ENCODE measurements around the gene CYP2R1.
A peak's percentile ranks its signal among the peaks of the same experiment; 100 is the strongest.
"Not testable (repeated sequence)": the region's sequence is repeated elsewhere in the genome, so short reads cannot be mapped to it uniquely, and the experiment has no call there.

Gene CYP2R1

GRCh38 chr11:14894657-14895598 is 2.9 kb upstream of the CYP2R1 start:
- peak; percentile 71 for DNase-seq (ENCODE audit: low read depth)
- TF ChIP-seq, protein P1, sequence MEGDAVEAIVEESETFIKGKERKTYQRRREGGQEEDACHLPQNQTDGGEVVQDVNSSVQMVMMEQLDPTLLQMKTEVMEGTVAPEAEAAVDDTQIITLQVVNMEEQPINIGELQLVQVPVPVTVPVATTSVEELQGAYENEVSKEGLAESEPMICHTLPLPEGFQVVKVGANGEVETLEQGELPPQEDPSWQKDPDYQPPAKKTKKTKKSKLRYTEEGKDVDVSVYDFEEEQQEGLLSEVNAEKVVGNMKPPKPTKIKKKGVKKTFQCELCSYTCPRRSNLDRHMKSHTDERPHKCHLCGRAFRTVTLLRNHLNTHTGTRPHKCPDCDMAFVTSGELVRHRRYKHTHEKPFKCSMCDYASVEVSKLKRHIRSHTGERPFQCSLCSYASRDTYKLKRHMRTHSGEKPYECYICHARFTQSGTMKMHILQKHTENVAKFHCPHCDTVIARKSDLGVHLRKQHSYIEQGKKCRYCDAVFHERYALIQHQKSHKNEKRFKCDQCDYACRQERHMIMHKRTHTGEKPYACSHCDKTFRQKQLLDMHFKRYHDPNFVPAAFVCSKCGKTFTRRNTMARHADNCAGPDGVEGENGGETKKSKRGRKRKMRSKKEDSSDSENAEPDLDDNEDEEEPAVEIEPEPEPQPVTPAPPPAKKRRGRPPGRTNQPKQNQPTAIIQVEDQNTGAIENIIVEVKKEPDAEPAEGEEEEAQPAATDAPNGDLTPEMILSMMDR (conservative IDR thresholded peaks at IDR 0.05; ENCODE audit: control insufficient read depth, insufficient read depth, low read depth, low read length), result no peak
- H3K4me3 ChIP-seq (ENCODE audit: control insufficient read depth, low read depth, low read length), result no peak overlapping the region

GRCh38 chr11:14892577-14892976 is 546 bp upstream of the CYP2R1 start:
- peak overlapping the region; percentile 82 for H3K4me3 ChIP-seq (ENCODE audit: control insufficient read depth, low read depth, low read length)
- no peak for DNase-seq (ENCODE audit: low read depth)
- TF ChIP-seq, protein P1 (conservative IDR thresholded peaks at IDR 0.05; ENCODE audit: control insufficient read depth, insufficient read depth, low read depth, low read length), result no peak

DNA sequence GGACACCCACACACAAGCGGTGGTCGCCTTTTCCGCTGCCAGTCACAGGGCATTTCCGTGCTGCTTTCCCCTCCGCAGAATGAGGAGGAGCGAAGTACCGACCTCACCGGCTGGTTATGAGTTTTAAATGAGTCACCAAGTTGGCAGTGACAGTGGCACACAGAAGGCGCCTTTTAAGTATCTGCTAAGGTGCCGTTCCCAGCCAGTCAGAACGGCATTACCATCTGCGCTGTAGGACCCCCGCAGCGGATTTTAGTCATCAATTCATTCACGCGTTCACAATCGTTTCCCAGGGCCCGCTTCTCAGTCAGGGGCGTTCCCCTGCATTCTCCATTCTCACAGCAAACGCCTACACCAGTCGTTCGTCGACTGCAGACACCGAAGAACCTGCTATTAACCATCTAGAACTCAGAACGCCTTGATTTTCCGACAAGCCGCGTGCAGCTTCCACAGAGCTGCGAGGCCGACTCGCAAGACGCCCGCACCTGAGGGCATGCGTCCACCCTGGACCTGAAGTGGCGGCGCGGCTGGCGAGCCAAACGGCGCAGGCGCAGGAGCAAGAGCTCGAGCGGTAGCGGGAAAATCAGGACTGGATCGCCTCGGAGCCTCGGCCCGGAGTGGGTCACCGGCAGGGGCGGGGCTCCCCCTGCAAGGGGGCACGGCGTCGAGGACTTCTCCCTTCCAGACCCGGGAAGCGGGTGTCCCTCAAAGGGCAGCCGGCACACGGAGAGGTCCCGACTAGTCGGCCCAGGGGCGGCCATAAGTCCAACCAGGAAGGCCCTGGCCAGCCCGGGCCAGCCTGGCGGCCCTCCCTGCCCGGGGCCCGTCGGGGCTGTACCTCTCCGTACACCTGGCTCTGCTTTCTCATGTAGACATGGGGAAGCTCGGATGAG is 642 bp downstream of the CYP2R1 start:
- TF ChIP-seq, protein P1 (conservative IDR thresholded peaks at IDR 0.05; ENCODE audit: control insufficient read depth, insufficient read depth, low read depth, low read length), result no peak
- DNase-seq (ENCODE audit: low read depth), result peak; percentile 81
- H3K4me3 ChIP-seq (ENCODE audit: control insufficient read depth, low read depth, low read length), result peak overlapping the region; percentile 82

DNA sequence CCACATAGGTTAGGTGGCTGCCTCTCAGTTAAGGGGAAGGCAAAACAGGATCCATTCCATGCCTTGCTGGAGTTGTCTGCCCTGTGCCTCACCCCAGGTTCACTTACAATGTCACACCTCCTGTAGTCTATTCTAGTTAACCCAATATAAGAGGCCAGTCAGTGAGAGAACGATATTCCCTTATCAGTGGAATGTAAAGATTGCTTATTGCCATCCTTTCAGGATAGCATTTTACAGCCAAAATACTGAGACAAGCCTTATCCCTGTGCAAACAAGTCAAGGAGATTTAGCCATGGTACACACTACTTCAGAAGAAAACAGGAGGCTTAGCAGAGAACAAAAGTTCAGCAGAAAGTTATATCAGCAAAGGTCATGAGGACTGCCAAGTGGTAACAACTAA is 5.5 kb downstream of the CYP2R1 start:
- DNase-seq (ENCODE audit: low read depth), result no peak
- TF ChIP-seq, protein P1 (conservative IDR thresholded peaks at IDR 0.05; ENCODE audit: control insufficient read depth, insufficient read depth, low read depth, low read length), result no peak
- H3K4me3 ChIP-seq (ENCODE audit: control insufficient read depth, low read depth, low read length), result no peak overlapping the region

DNA sequence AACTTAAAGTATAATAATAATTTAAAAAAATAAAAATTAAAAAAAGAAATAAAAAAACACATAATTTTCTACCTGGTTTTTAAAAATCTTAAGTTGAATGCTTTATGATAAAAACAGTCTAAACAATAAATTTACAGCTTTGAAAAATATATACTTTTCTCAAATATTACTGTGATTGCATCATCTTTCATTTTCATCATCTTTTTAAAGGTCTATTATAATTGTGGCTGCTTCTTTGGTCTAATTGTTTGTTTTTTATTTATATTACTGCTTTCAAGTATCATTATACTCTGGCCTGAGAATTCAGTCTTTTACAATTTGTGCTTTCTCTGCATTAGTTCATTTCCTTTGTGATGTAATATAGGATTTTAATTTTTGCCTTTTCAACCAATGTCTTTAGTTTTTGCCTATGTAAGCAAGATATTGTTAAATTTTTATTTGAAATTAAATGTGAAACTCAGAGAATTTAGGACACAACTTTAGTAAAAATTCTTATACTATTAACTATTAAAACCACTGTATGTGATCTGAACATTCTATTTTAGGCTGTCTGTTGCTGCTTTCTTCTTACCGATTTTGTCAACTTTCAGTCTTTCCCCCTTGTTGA is 7.3 kb downstream of the CYP2R1 start:
- TF ChIP-seq, protein P1 (conservative IDR thresholded peaks at IDR 0.05; ENCODE audit: control insufficient read depth, insufficient read depth, low read depth, low read length), result no peak
- no peak for DNase-seq (ENCODE audit: low read depth)
- no peak overlapping the region for H3K4me3 ChIP-seq (ENCODE audit: control insufficient read depth, low read depth, low read length)

DNA sequence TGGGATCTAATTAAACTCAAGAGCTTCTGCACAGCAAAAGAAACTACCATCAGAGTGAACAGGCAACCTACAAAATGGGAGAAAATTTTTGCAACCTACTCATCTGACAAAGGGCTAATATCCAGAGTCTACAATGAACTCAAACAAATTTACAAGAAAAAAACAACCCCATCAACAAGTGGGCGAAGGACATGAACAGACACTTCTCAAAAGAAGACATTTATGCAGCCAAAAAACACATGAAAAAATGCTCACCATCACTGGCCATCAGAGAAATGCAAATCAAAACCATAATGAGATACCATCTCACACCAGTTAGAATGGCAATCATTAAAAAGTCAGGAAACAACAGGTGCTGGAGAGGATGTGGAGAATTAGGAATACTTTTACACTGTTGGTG is 8.3 kb downstream of the CYP2R1 start:
- not testable (repeated sequence) for DNase-seq (ENCODE audit: low read depth); H3K4me3 ChIP-seq (ENCODE audit: control insufficient read depth, low read depth, low read length)
